ENCODE measurements around the gene CTSW.

DNA sequence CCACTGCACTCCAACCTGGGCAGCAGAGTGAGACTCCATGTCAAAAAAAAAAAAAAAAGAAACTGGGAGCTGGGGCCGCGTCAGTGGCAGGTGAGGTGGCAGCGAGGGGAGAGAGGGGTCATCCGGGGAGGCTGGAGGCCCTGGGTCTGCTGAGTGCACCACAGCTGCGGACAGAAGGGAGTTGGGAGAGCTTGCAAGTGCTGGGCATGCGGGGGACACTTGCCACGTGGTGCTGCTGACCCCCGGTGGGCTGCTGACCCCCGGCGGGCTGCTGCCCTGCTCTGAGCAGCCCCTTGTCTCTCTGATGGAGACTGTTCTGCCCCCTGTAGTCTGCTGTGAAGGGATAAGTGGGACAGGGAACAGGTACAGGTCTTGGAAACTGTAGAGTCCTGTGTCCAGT lies 42.2 kb downstream of the CTSW start:
- TF ChIP-seq CTCF (IDR thresholded peaks at IDR 0.05) (no peak), EP300 (IDR thresholded peaks at IDR 0.05; ENCODE audit: low read depth) (no peak)

Measured in transverse colon (tissue), 3 donors.